BLaER1 treated with 17β-estradiol and CSF1 and Interleukin-3, amounts not matched to agents 10 nM and 100 nM (cell line): ENCODE measurements around the gene MBNL3.
"Not testable (repeated sequence)": the region's sequence is repeated elsewhere in the genome, so short reads cannot be mapped to it uniquely, and the experiment has no call there.

Source experiments
- H3K27ac ChIP-seq, 11 experiments: shearing (Covaris generic); formaldehyde crosslinking; 2 replicates each; pipeline ENCODE4 v1.8.1; 2022
- H3K27me3 ChIP-seq, 11 experiments: shearing (Covaris generic); formaldehyde crosslinking; 2 replicates each; pipeline ENCODE4 v1.8.1; 2022
- H3K36me3 ChIP-seq, 11 experiments: shearing (Covaris generic); formaldehyde crosslinking; 2 replicates each; pipeline ENCODE4 v1.8.1; 2022
- H3K4me1 ChIP-seq, 10 experiments: shearing (Covaris generic); formaldehyde crosslinking; 2 replicates each; pipeline ENCODE4 v1.8.1; 2022
- H3K4me2 ChIP-seq, 11 experiments: shearing (Covaris generic); formaldehyde crosslinking; 2 replicates each; pipeline ENCODE4 v1.8.1; 2022
- H3K4me3 ChIP-seq, 10 experiments: shearing (Covaris generic); formaldehyde crosslinking; 2 replicates each; pipeline ENCODE4 v1.8.1; 2022
- H3K9ac ChIP-seq, 11 experiments: shearing (Covaris generic); formaldehyde crosslinking; 2 replicates each; pipeline ENCODE4 v1.8.1; 2022
- H3K9me3 ChIP-seq, 11 experiments: shearing (Covaris generic); formaldehyde crosslinking; replicated peaks in 1 of 11; 2 replicates each; pipeline ENCODE4 v1.8.1; 2022
- H4K20me1 ChIP-seq, 11 experiments: shearing (Covaris generic); formaldehyde crosslinking; 2 replicates each; pipeline ENCODE4 v1.8.1; 2022
- Cebpa-rat ChIP-seq, 11 experiments: shearing (Covaris generic); IDR thresholded peaks; 2 replicates each; pipeline ENCODE4 v1.8.1; 2022

The MBNL3 gene

DNA sequence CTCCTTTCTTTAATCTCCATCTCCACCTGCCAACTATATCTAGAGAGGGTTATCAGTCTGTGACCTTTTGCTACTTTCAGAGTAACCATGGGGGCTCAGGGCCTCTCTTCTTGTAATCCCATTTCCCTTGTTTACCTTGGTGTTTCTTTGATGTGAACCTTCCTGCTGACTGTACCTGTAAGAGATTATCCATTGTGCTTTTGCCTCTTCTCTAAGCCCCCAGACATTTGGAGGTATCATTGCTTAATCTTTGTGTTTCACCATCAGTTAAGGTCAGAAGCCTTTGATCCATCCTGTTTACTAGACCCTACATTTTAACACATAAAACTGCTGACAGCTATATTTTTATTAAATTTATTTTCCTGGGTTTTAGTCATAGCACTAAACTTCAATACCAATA lies 157.8 kb downstream of the MBNL3 start:
- no peak for TF ChIP-seq Cebpa-rat (IDR thresholded peaks at IDR 0.05)
- Histone ChIP-seq H3K4me2 (no peak overlapping the region), H3K4me1 (no peaks in the 10 kb centered on the region), H3K27ac (no peak overlapping the region), H3K27me3 (peaks cover 69 to 84% (median 79%) of the 10 kb centered on the region in 11 experiments), H3K9ac (no peak overlapping the region), H4K20me1 (no peaks in the 10 kb centered on the region), H3K9me3 (peaks cover 0 to 41% (median 9%) of the 10 kb centered on the region in 11 experiments; a peak in 12 of 22 replicates), H3K36me3 (no peaks in the 10 kb centered on the region), H3K4me3 (no peak overlapping the region)

- Histone ChIP-seq H3K4me3 (no peak overlapping the region), H3K27me3 (peaks cover 61 to 78% (median 72%) of the 10 kb centered on the region in 11 experiments), H3K9me3 (peaks cover 0 to 44% (median 10%) of the 10 kb centered on the region in 11 experiments; a peak in 12 of 22 replicates), H3K4me1 (no peaks in the 10 kb centered on the region), H3K27ac (no peak overlapping the region), H3K4me2 (no peak overlapping the region), H3K36me3 (no peaks in the 10 kb centered on the region), H3K9ac (no peak overlapping the region), H4K20me1 (no peaks in the 10 kb centered on the region)
- TF ChIP-seq Cebpa-rat (IDR thresholded peaks at IDR 0.05) = no peak
Observed at GRCh38 chrX:132330156-132330729, 158.6 kb downstream of the MBNL3 start.

DNA sequence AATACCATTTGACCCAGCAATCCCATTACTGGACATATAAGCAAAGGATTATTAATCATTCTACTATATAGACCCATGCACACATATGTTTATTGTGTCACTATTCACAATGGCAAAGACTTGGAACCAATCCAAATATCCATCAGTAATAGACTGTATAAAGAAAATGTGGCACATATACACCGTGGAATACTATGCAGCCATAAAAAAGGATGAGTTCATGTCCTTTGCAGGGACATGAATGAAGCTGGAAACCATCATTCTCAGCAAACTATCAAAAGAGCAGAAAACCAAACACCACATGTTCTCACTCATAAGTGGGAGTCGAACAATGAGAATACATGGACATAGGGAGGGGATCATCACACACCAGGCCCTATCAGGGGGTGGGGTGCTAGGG lies 161.9 kb downstream of the MBNL3 start:
- H3K36me3 ChIP-seq, H3K9ac ChIP-seq, H3K4me2 ChIP-seq, H3K27ac ChIP-seq, H3K4me3 ChIP-seq, H3K4me1 ChIP-seq, H4K20me1 ChIP-seq: not testable (repeated sequence)
- peaks cover 0 to 34% (median 10%) of the 10 kb centered on the region in 11 experiments; a peak in 11 of 22 replicates for H3K9me3 ChIP-seq
- H3K27me3 ChIP-seq = peaks cover 36 to 73% (median 63%) of the 10 kb centered on the region in 11 experiments
